Measurements from ENCODE around the gene SEC61B. TPM values are rescaled to one million over a fixed set of nuclear protein-coding genes. Genes with fewer than 3 reads are reported as not detected.
"Not testable (repeated sequence)": the region's sequence is repeated elsewhere in the genome, so short reads cannot be mapped to it uniquely, and the experiment has no call there.

Gene SEC61B
- polyA plus RNA-seq, 2 donors: 141 to 181 TPM

DNA sequence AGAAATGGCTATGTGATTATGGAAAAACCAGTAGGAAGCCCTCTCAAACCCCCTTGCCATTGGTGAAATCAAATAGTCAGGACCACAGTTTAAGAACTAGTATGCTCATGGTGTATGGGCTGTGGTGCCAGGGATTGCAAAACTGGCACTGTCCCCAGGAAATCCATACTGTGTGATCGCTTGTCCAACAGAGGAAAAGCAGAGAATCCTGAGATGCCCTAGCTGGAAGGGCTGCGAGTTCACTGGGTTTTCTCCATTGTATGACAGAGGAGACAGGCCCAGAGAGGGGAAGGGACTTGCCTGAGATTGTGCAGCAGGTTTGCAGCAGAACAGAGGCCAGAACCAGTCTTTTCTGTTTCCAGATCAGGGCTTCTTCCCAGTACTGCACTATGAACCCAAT is 12.5 kb downstream of the SEC61B start:
- H3K36me3 ChIP-seq (ENCODE audit: control insufficient read depth in 2 of 2, insufficient read depth in 2 of 2, low read length in 1 of 2): peaks cover 7 to 10% of the 10 kb centered on the region in 2 donors

DNA sequence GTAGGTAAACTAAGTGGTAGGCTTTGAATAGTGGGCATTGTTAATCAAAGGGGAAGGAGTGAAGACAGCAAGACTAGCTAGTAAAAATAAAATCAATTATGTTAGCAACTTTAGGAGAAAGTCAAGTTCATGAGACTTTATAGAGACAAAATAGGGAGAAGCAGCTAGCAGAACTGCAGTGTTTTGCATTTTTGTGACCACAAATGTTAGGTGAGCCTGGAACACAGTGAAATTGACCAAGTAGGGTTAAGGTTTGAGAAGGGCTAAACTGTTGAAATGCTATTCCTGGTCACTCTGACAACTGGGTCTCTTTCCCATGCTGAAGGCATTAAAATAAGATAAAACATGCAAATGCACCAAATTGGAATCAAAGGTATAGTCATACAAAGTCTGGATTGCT is 13.0 kb downstream of the SEC61B start:
- no peaks in the 10 kb centered on the region for H3K9me3 ChIP-seq (ENCODE audit: control insufficient read depth in 2 of 2, insufficient read depth in 1 of 2, low read depth in 1 of 2, low read length in 1 of 2)
- no peak overlapping the region for H3K27ac ChIP-seq (ENCODE audit: low read depth in 2 of 2, low read length in 1 of 2)
- H3K4me1 ChIP-seq (ENCODE audit: control insufficient read depth in 2 of 2, insufficient read depth in 2 of 2, low read length in 1 of 2): no peaks in the 10 kb centered on the region

More for the DNA sequence above, 12.5 kb downstream of the SEC61B start:
- Histone ChIP-seq H3K4me3 (ENCODE audit: low read depth in 1 of 2, low read length in 2 of 2) (no peak overlapping the region), H3K27ac (ENCODE audit: low read depth in 2 of 2, low read length in 1 of 2) (no peak overlapping the region), H3K4me1 (ENCODE audit: control insufficient read depth in 2 of 2, insufficient read depth in 2 of 2, low read length in 1 of 2) (no peaks in the 10 kb centered on the region), H3K9me3 (ENCODE audit: control insufficient read depth in 2 of 2, insufficient read depth in 1 of 2, low read depth in 1 of 2, low read length in 1 of 2) (no peaks in the 10 kb centered on the region), H3K27me3 (ENCODE audit: control insufficient read depth in 1 of 2, insufficient read depth in 2 of 2, low read length in 2 of 2) (no peaks in the 10 kb centered on the region)
- WGBS, 2 donors: 87 to 94% methylated on average over 2 of the region's 2 CpGs

DNA sequence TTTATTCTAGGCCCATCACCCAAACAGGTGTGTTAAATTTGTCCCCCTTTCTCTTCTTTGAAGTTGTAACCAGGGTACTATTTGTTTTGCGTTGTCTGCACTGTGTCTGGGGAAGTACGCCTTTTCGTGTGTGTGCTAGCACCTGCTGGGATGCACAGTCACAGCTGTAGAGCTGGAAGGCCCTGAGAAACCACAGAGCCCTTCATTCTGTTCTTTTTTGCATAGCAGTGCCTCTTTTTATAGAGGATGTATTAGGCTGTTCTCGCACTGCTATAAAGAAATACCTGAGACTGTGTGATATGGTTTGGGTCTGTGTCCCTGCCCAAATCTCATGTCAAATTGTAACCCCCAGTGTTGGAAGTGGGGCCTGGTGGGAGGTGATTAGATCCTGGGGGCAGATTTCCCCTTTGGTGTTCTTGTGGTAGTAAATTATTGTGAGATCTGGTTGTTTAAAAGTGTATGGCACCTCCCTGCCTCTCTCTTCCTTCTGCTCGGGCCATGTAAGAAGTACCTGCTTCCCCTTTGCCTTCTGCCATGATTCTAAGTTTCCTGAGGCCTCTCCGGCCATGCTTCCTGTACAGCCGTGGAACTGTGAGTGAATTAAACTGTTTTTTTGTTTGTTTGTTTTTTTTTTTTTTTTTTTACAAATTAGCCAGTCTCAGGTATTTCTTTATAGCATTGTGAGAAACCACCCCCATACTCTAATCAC is 14.0 kb downstream of the SEC61B start:
- H3K9me3 ChIP-seq (ENCODE audit: control insufficient read depth in 2 of 2, insufficient read depth in 1 of 2, low read depth in 1 of 2, low read length in 1 of 2): no peaks in the 10 kb centered on the region
- 66 to 80% methylated on average over 7 of the region's 7 CpGs for WGBS, 2 donors
- H3K36me3 ChIP-seq (ENCODE audit: control insufficient read depth in 2 of 2, insufficient read depth in 2 of 2, low read length in 1 of 2): peaks cover 9 to 10% of the 10 kb centered on the region in 2 donors
- no peak overlapping the region for H3K27ac ChIP-seq (ENCODE audit: low read depth in 2 of 2, low read length in 1 of 2)
- H3K4me1 ChIP-seq (ENCODE audit: control insufficient read depth in 2 of 2, insufficient read depth in 2 of 2, low read length in 1 of 2): no peaks in the 10 kb centered on the region
- no peak overlapping the region for H3K4me3 ChIP-seq (ENCODE audit: low read depth in 1 of 2, low read length in 2 of 2)
- no peaks in the 10 kb centered on the region for H3K27me3 ChIP-seq (ENCODE audit: control insufficient read depth in 1 of 2, insufficient read depth in 2 of 2, low read length in 2 of 2)

More for the DNA sequence above, 13.0 kb downstream of the SEC61B start:
- Histone ChIP-seq H3K36me3 (ENCODE audit: control insufficient read depth in 2 of 2, insufficient read depth in 2 of 2, low read length in 1 of 2) (peaks cover 9 to 10% of the 10 kb centered on the region in 2 donors), H3K4me3 (ENCODE audit: low read depth in 1 of 2, low read length in 2 of 2) (no peak overlapping the region), H3K27me3 (ENCODE audit: control insufficient read depth in 1 of 2, insufficient read depth in 2 of 2, low read length in 2 of 2) (no peaks in the 10 kb centered on the region)

DNA sequence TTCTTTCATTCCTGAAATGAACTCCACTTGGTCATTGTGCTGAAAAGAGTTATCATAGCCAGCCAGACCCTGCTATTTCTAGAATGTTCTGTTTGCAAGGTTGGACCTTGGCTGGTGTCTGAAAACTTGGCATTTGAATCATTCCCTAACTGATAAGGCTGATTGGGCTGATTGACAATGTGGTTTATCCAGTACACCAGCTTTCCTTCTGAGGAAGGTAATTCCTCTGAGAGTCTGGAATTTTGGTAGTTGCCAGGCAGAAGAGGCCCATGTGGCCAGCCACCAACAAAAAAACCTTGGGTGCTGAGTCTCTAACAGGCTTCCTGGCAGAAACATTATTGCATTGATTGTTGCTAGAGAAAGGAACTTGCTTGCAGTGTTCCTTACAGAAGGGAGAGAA is 15.3 kb downstream of the SEC61B start:
- no peaks in the 10 kb centered on the region for H3K9me3 ChIP-seq (ENCODE audit: control insufficient read depth in 2 of 2, insufficient read depth in 1 of 2, low read depth in 1 of 2, low read length in 1 of 2)
- no peak overlapping the region for H3K27ac ChIP-seq (ENCODE audit: low read depth in 2 of 2, low read length in 1 of 2)
- H3K36me3 ChIP-seq (ENCODE audit: control insufficient read depth in 2 of 2, insufficient read depth in 2 of 2, low read length in 1 of 2): peaks cover 7 to 9% of the 10 kb centered on the region in 2 donors
- no peak overlapping the region for H3K4me3 ChIP-seq (ENCODE audit: low read depth in 1 of 2, low read length in 2 of 2)
- H3K27me3 ChIP-seq (ENCODE audit: control insufficient read depth in 1 of 2, insufficient read depth in 2 of 2, low read length in 2 of 2): no peaks in the 10 kb centered on the region
- no peaks in the 10 kb centered on the region for H3K4me1 ChIP-seq (ENCODE audit: control insufficient read depth in 2 of 2, insufficient read depth in 2 of 2, low read length in 1 of 2)

DNA sequence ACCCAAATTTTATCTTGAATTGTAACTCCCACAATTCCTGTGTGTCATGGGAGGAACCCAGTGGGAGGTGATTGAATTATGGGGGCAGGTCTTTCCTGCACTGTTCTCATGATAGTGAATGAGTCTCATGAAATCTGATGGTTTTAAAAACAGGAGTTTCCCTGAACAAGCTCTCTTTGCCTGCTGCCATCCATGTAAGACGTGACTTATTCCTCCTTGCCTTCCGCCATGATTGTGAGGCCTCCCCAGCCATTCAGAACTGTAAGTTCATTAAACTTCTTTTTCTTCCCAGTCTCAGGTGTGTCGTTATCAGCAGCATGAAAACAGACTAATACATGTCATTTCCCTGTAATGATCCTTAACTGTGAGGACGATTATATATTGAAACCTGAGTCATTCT is 15.8 kb downstream of the SEC61B start:
- not testable (repeated sequence) for H3K4me3 ChIP-seq (ENCODE audit: low read depth in 1 of 2, low read length in 2 of 2); H3K4me1 ChIP-seq (ENCODE audit: control insufficient read depth in 2 of 2, insufficient read depth in 2 of 2, low read length in 1 of 2); H3K27me3 ChIP-seq (ENCODE audit: control insufficient read depth in 1 of 2, insufficient read depth in 2 of 2, low read length in 2 of 2); H3K9me3 ChIP-seq (ENCODE audit: control insufficient read depth in 2 of 2, insufficient read depth in 1 of 2, low read depth in 1 of 2, low read length in 1 of 2); H3K36me3 ChIP-seq (ENCODE audit: control insufficient read depth in 2 of 2, insufficient read depth in 2 of 2, low read length in 1 of 2); H3K27ac ChIP-seq (ENCODE audit: low read depth in 2 of 2, low read length in 1 of 2)
- 93 to 96% methylated on average over 4 of the region's 4 CpGs for WGBS, 2 donors

DNA sequence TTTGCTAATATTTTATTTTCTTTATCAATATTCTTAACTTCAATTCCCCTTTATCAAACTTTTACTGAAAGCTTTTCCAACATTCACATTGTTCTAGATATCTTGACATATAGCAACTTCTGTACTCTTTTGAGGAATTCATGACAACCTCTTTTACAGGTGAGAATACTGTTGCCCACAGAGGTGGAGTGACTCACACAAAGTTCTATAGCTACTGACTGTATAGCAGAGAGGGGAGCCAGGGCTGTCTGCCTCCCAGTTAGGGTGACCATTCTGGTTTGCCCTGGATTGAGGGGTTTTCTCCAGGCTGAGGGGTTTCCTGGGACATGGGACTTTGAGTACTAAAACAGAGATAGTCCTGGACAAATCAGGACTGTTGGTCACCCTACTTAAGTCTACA is 16.2 kb downstream of the SEC61B start:
- Histone ChIP-seq H3K27ac (ENCODE audit: low read depth in 2 of 2, low read length in 1 of 2) (no peak overlapping the region), H3K4me3 (ENCODE audit: low read depth in 1 of 2, low read length in 2 of 2) (no peak overlapping the region), H3K9me3 (ENCODE audit: control insufficient read depth in 2 of 2, insufficient read depth in 1 of 2, low read depth in 1 of 2, low read length in 1 of 2) (no peaks in the 10 kb centered on the region), H3K4me1 (ENCODE audit: control insufficient read depth in 2 of 2, insufficient read depth in 2 of 2, low read length in 1 of 2) (no peaks in the 10 kb centered on the region), H3K27me3 (ENCODE audit: control insufficient read depth in 1 of 2, insufficient read depth in 2 of 2, low read length in 2 of 2) (no peaks in the 10 kb centered on the region), H3K36me3 (ENCODE audit: control insufficient read depth in 2 of 2, insufficient read depth in 2 of 2, low read length in 1 of 2) (peaks cover 0 to 6% of the 10 kb centered on the region in 2 donors)

DNA sequence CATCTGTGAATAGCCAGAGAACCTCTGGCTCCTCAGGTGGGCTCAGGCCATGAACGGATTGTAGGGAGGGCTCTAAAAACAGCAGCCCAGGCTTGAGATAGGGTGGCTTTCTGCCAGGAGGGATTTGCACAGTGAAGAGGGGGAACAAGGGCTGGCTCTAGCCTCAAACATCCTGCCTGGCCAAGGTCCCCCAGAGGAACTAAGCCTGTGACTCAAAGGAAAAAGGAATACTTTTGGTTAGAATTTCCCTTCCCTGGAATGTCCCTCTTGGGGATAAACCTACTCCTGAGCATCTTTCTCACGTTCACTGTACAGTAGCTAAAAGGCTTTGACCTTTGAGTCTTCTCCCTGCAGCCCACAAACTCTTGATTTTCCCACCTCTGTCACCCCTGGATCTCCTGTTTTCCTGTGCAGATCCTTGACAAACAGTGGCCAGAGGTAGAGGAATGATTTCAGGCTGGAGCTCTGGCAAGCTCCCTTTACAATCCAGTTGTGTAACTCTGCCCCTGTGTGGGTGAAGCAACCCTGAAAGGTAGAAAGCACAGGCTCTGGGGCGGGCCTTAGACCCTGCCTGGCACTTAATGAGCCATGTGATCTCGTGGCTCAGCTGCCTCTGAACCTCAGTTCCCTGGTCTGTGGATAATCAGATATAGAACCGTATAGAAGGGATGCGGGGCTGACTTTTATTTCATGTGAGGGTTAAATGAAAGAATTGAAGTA is 17.4 kb downstream of the SEC61B start:
- Histone ChIP-seq H3K4me3 (ENCODE audit: low read depth in 1 of 2, low read length in 2 of 2) (no peak overlapping the region), H3K4me1 (ENCODE audit: control insufficient read depth in 2 of 2, insufficient read depth in 2 of 2, low read length in 1 of 2) (no peaks in the 10 kb centered on the region), H3K36me3 (ENCODE audit: control insufficient read depth in 2 of 2, insufficient read depth in 2 of 2, low read length in 1 of 2) (peaks cover 0 to 6% of the 10 kb centered on the region in 2 donors), H3K9me3 (ENCODE audit: control insufficient read depth in 2 of 2, insufficient read depth in 1 of 2, low read depth in 1 of 2, low read length in 1 of 2) (no peaks in the 10 kb centered on the region), H3K27me3 (ENCODE audit: control insufficient read depth in 1 of 2, insufficient read depth in 2 of 2, low read length in 2 of 2) (no peaks in the 10 kb centered on the region), H3K27ac (ENCODE audit: low read depth in 2 of 2, low read length in 1 of 2) (no peak overlapping the region)
- WGBS, 2 donors: 71 to 74% methylated on average over 6 of the region's 6 CpGs

DNA sequence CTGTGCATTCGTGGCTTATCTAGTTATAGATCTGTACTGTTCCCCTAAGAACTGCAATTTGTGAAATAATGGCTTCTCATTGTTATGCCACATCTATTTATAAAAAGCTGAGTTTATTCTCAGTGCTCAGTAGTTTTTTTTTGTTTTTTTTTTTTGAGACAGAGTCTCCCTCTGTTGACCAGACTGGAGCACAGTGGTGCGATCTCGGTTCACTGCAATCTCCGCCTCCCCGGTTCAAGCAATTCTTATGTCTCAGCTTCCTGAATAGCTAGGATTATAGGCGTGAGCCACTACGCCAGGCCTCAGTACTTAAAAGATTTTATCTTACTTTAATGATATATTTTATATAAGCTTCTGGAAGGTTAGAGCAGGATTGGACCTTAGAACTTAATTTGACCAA is 19.0 kb downstream of the SEC61B start:
- H3K4me3 ChIP-seq (ENCODE audit: low read depth in 1 of 2, low read length in 2 of 2): no peak overlapping the region
- WGBS, 2 donors: 83 to 88% methylated on average over 7 of the region's 7 CpGs
- no peaks in the 10 kb centered on the region for H3K9me3 ChIP-seq (ENCODE audit: control insufficient read depth in 2 of 2, insufficient read depth in 1 of 2, low read depth in 1 of 2, low read length in 1 of 2)
- H3K4me1 ChIP-seq (ENCODE audit: control insufficient read depth in 2 of 2, insufficient read depth in 2 of 2, low read length in 1 of 2): no peaks in the 10 kb centered on the region
- H3K36me3 ChIP-seq (ENCODE audit: control insufficient read depth in 2 of 2, insufficient read depth in 2 of 2, low read length in 1 of 2): peaks cover 0 to 6% of the 10 kb centered on the region in 2 donors
- no peaks in the 10 kb centered on the region for H3K27me3 ChIP-seq (ENCODE audit: control insufficient read depth in 1 of 2, insufficient read depth in 2 of 2, low read length in 2 of 2)
- H3K27ac ChIP-seq (ENCODE audit: low read depth in 2 of 2, low read length in 1 of 2): no peak overlapping the region

DNA sequence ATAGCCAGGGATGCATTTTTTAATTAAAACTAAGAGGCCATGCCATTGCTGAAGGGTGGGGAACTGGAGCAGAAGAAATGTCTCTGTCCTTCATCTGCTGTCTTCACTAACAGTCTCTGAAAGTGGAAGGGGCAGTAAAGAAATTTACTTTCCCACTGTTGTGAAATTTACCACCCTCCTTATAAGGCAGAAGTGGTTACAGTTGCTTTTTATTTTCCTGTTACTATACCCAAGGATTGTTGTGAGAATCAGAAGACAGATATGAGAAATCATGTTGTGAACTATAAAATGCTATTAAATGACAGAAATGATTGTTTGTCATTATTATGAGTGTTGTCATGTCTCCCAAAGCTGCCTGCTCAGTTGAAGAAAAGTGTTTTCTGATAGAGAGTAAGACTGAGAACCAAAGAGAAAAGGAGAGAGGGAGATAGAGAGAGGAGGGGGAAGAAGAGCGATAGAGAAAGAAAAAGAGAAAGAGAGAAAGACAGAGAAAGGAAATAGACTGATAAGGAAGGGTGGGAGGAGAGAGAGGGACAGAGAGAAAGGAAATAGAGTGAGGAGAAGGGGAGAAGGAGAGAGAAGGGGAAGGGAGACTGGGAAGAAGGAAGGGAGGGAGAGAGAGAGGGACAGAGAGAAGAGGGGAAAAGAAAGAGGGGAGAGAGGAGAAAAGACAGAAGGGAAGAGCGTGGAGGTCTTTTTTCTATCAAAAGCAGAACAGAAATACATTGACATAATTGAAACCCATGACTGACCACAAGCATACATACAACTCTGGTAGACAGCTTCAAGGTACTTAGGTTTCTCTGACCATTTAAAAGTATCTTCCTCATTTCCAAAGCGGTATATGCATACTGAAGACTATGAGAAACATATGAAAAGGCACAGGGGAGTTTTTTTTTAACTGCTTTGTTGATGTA is 22.5 kb downstream of the SEC61B start:
- WGBS, 2 donors: 79 to 83% methylated on average over 3 of the region's 3 CpGs
- Histone ChIP-seq H3K4me3 (ENCODE audit: low read depth in 1 of 2, low read length in 2 of 2) (no peak overlapping the region), H3K4me1 (ENCODE audit: control insufficient read depth in 2 of 2, insufficient read depth in 2 of 2, low read length in 1 of 2) (no peaks in the 10 kb centered on the region), H3K36me3 (ENCODE audit: control insufficient read depth in 2 of 2, insufficient read depth in 2 of 2, low read length in 1 of 2) (peaks cover 0 to 2% of the 10 kb centered on the region in 2 donors), H3K9me3 (ENCODE audit: control insufficient read depth in 2 of 2, insufficient read depth in 1 of 2, low read depth in 1 of 2, low read length in 1 of 2) (no peaks in the 10 kb centered on the region), H3K27ac (ENCODE audit: low read depth in 2 of 2, low read length in 1 of 2) (no peak overlapping the region), H3K27me3 (ENCODE audit: control insufficient read depth in 1 of 2, insufficient read depth in 2 of 2, low read length in 2 of 2) (no peaks in the 10 kb centered on the region)

Measured in esophagus (tissue), 2 donors.